WTC11 (cell line): ENCODE results near the gene KLHL35. TPM values are rescaled to one million over a fixed set of nuclear protein-coding genes. Genes with fewer than 3 reads are reported as not detected.
A peak's percentile ranks its signal among the peaks of the same experiment; 100 is the strongest.

Experiments used
- ATAC-seq: fragments of 200-7000 bp; cut with Tn5 transposase; 2 replicates; pipeline ENCODE4 v1.10.0; 2021; ENCODE audit warnings: mild to moderate bottlenecking, moderate library complexity
- CTCF ChIA-PET: fragments of 300-600 bp; sonication (Branson Sonifier 250); formaldehyde crosslinking; loops from one replicate; lab custom pipeline; 2021; ENCODE audit warnings: antibody characterized with exemption; lab: Charles Lee
- POLR2A ChIA-PET: fragments of 350-600 bp; sonication (Branson Sonifier 250); formaldehyde crosslinking; loops from one replicate; lab custom pipeline; 2021; ENCODE audit warnings: antibody characterized with exemption; lab: Charles Lee
- DNase-seq: peaks from one replicate; pipeline ENCODE4 v3.0.0; 2021; ENCODE audit warnings: low spot score
- H3K27ac Mint-ChIP-seq: 2 replicates; pipeline ENCODE4 v1.8.0; 2021; ENCODE audit warnings: mixed read lengths
- H3K27me3 Mint-ChIP-seq: 2 replicates; pipeline ENCODE4 v1.8.0; 2021; ENCODE audit warnings: low read depth, mild to moderate bottlenecking, moderate library complexity, mixed read lengths
- H3K36me3 Mint-ChIP-seq: 2 replicates; pipeline ENCODE4 v1.8.0; 2021; ENCODE audit warnings: mixed read lengths
- H3K4me1 Mint-ChIP-seq: 2 replicates; pipeline ENCODE4 v1.8.0; 2022; ENCODE audit warnings: mixed read lengths
- H3K4me3 Mint-ChIP-seq: 2 replicates; pipeline ENCODE4 v1.8.0; 2021; ENCODE audit warnings: mild to moderate bottlenecking, moderate library complexity, mixed read lengths
- H3K9me3 Mint-ChIP-seq: 2 replicates; pipeline ENCODE4 v1.8.0; 2021; ENCODE audit warnings: mixed read lengths
- CDX4 ChIP-seq: fragments of 250-450 bp; sonication (Bioruptor Pico); IDR thresholded peaks from 2 replicates; pipeline ENCODE4 v1.9.0; 2021; ENCODE audit warnings: moderate library complexity, mild to moderate bottlenecking, inconsistent platforms, borderline replicate concordance
- E2F5 ChIP-seq: sonication (generic); formaldehyde crosslinking; IDR thresholded peaks from 2 replicates; pipeline ENCODE4 v1.8.1; 2022; ENCODE audit warnings: mild to moderate bottlenecking, moderate library complexity, missing genetic modification reagents
- FOXP1 ChIP-seq: sonication (generic); formaldehyde crosslinking; IDR thresholded peaks from 2 replicates; pipeline ENCODE4 v1.8.0; 2022; ENCODE audit warnings: missing genetic modification reagents, mild to moderate bottlenecking, moderate library complexity, borderline replicate concordance
- GTF2I ChIP-seq: fragments of 250-450 bp; sonication (Bioruptor Pico); conservative IDR thresholded peaks from 2 replicates; pipeline ENCODE4 v1.4.0; 2021; ENCODE audit warnings: mild to moderate bottlenecking
- IRF1 ChIP-seq: sonication (generic); formaldehyde crosslinking; IDR thresholded peaks from 2 replicates; pipeline ENCODE4 v1.8.0; 2023; ENCODE audit warnings: missing genetic modification reagents
- JAZF1 ChIP-seq: fragments of 250-450 bp; sonication (Bioruptor Pico); IDR thresholded peaks from 2 replicates; pipeline ENCODE4 v1.9.0; 2021; ENCODE audit warnings: moderate library complexity, mild to moderate bottlenecking, inconsistent platforms
- JUN ChIP-seq: sonication (generic); formaldehyde crosslinking; IDR thresholded peaks from 2 replicates; pipeline ENCODE4 v1.8.0; 2023; ENCODE audit warnings: mild to moderate bottlenecking, missing genetic modification reagents
- KAT7 ChIP-seq: sonication (generic); formaldehyde crosslinking; IDR thresholded peaks from 2 replicates; pipeline ENCODE4 v1.8.1; 2023; ENCODE audit warnings: missing genetic modification reagents, mild to moderate bottlenecking, borderline replicate concordance
- NFATC4 ChIP-seq: fragments of 250-450 bp; sonication (Bioruptor Pico); IDR thresholded peaks from 2 replicates; pipeline ENCODE4 v1.9.0; 2021; ENCODE audit warnings: mild to moderate bottlenecking
- NR2C2 ChIP-seq: sonication (generic); formaldehyde crosslinking; IDR thresholded peaks from 2 replicates; pipeline ENCODE4 v1.8.0; 2022; ENCODE audit warnings: mild to moderate bottlenecking, missing genetic modification reagents
- NR3C1 ChIP-seq: sonication (generic); formaldehyde crosslinking; conservative IDR thresholded peaks from 2 replicates; pipeline ENCODE4 v1.8.1; 2023; ENCODE audit warnings: low read depth, mild to moderate bottlenecking, missing genetic modification reagents
- SMAD4 ChIP-seq: sonication (generic); formaldehyde crosslinking; IDR thresholded peaks from 2 replicates; pipeline ENCODE4 v1.8.0; 2022; ENCODE audit warnings: mild to moderate bottlenecking, missing genetic modification reagents
- ZBTB21 ChIP-seq: sonication (generic); formaldehyde crosslinking; IDR thresholded peaks from 2 replicates; pipeline ENCODE4 v1.8.1; 2023; ENCODE audit warnings: mild to moderate bottlenecking, missing genetic modification reagents, borderline replicate concordance
- ZNF138 ChIP-seq: sonication (generic); formaldehyde crosslinking; conservative IDR thresholded peaks from 2 replicates; pipeline ENCODE4 v1.8.1; 2022; ENCODE audit warnings: mild to moderate bottlenecking, moderate library complexity, missing genetic modification reagents
- ZNF317 ChIP-seq: sonication (generic); formaldehyde crosslinking; IDR thresholded peaks from 2 replicates; pipeline ENCODE4 v1.8.1; 2023; ENCODE audit warnings: low read depth, mild to moderate bottlenecking, moderate library complexity, missing genetic modification reagents, borderline replicate concordance
- ZNF396 ChIP-seq: fragments of 250-450 bp; sonication (Bioruptor Pico); IDR thresholded peaks from 2 replicates; pipeline ENCODE4 v1.8.0; 2021; ENCODE audit warnings: mild to moderate bottlenecking, moderate library complexity, borderline replicate concordance
- ZNF423 ChIP-seq: fragments of 250-450 bp; sonication (Bioruptor Pico); IDR thresholded peaks from 2 replicates; pipeline ENCODE4 v2.1.2; 2022; ENCODE audit warnings: mild to moderate bottlenecking, moderate library complexity
- total RNA-seq: library from RNA; stranded (reverse); gene quantifications from 3 replicates; pipeline ENCODE4 v1.2.3, GENCODE V29; 2021

The KLHL35 gene
- total RNA-seq, 1 experiment from 2014 or later = 0.22 TPM

- TF ChIP-seq E2F5 (CRISPR knock-in tag) (0 out of 2 replicates have a peak, but pooled peaks have one; percentile 26), CDX4 (CRISPR knock-in tag) (no peak)
- H3K4me3 Mint-ChIP-seq = no peak overlapping the region
- CTCF ChIA-PET = interaction anchor here (1.0 to 4.9 kb wide), 6 partner anchors 12 to 92 kb away, joined by 3 to 31 read pairs (median 6); no protein-coding TSS in a partner anchor
- ATAC-seq (no peak), DNase-seq (no peak)
- no peaks in the 10 kb centered on the region for H3K9me3 Mint-ChIP-seq
- H3K4me1 Mint-ChIP-seq = peaks cover 16% of the 10 kb centered on the region
- no peak overlapping the region for H3K27ac Mint-ChIP-seq
- H3K36me3 Mint-ChIP-seq = no peaks in the 10 kb centered on the region
- POLR2A ChIA-PET = no interaction called here
- peaks cover 5% of the 10 kb centered on the region; the same call in 1 of the 2 replicates for H3K27me3 Mint-ChIP-seq
Measured at GRCh38 chr11:75439495-75440120, 6.6 kb upstream of the KLHL35 start.

- Mint-ChIP-seq H3K36me3 (no peaks in the 10 kb centered on the region), H3K4me1 (peaks cover 16% of the 10 kb centered on the region), H3K4me3 (no peak overlapping the region), H3K9me3 (no peaks in the 10 kb centered on the region), H3K27me3 (peaks cover 5% of the 10 kb centered on the region), H3K27ac (no peak overlapping the region)
- CTCF ChIA-PET = interaction anchor here (1.0 to 4.9 kb wide), 6 partner anchors 12 to 93 kb away, joined by 3 to 31 read pairs (median 7); no protein-coding TSS in a partner anchor
- 0 out of 2 replicates have a peak, but pooled peaks have one; percentile 14 for ATAC-seq
- no peak for TF ChIP-seq NFATC4 (CRISPR knock-in tag)
- TF ChIP-seq ZNF317 = no peak
- no peak for TF ChIP-seq IRF1 (CRISPR knock-in tag)
- TF ChIP-seq ZBTB21 (CRISPR knock-in tag) = no peak
- TF ChIP-seq JUN (CRISPR knock-in tag) = no peak
- no peak for TF ChIP-seq E2F5 (CRISPR knock-in tag)
- no peak for TF ChIP-seq ZNF423 (CRISPR knock-in tag)
- TF ChIP-seq NR3C1 = no peak
- TF ChIP-seq GTF2I (CRISPR knock-in tag) = no peak
- no peak for TF ChIP-seq NR2C2 (CRISPR knock-in tag)
- no peak for TF ChIP-seq SMAD4 (CRISPR knock-in tag)
- no peak for TF ChIP-seq JAZF1 (CRISPR knock-in tag)
- TF ChIP-seq KAT7 = no peak
- no peak for TF ChIP-seq ZNF138 (CRISPR knock-in tag)
- no peak for TF ChIP-seq ZNF396
- TF ChIP-seq, all 79 proteins: peak for 0
- POLR2A ChIA-PET = no interaction called here
- DNase-seq = no peak
Measured at GRCh38 chr11:75439026-75439425, 6.0 kb upstream of the KLHL35 start.

- Mint-ChIP-seq H3K4me3 (no peak overlapping the region), H3K9me3 (no peaks in the 10 kb centered on the region), H3K4me1 (peaks cover 20% of the 10 kb centered on the region), H3K27me3 (peaks cover 13% of the 10 kb centered on the region), H3K36me3 (no peaks in the 10 kb centered on the region), H3K27ac (no peak overlapping the region)
- no peak for ATAC-seq
- CTCF ChIA-PET = interaction anchor here (1.0 to 4.9 kb wide), 3 partner anchors 12 to 93 kb away, joined by 6 to 31 read pairs (median 24); no protein-coding TSS in a partner anchor
- POLR2A ChIA-PET = no interaction called here
- no peak for DNase-seq
- TF ChIP-seq FOXP1 (CRISPR knock-in tag) = no peak
Measured at GRCh38 chr11:75437966-75438659, 5.1 kb upstream of the KLHL35 start.
